ENCODE data around the gene ZAR1L. TPM values are rescaled to one million over a fixed set of nuclear protein-coding genes. Genes with fewer than 3 reads are reported as not detected.

ZAR1L gene
- total and polyA plus RNA-seq, 4 donors = not detected

DNA sequence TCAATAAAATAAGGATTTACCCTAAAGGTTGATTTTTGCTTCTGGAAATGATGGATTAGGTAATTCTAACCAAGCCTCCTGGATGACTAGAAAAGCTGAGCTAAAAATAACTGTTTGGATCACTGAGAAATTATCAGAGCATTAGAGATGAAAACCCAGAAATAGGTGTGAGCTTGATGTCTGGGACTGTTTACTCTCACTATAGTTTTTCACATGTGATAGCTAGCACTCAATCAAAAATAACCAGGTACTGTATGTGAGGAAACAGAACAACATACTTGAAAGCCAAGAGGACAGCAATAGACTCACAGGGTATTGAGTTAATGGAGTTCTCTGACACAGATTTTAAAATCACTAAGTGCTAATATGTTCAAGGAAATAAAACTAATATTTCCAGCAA, 9.5 kb downstream of the ZAR1L start:
- DNase-seq (ENCODE audit: low read depth in 4 of 6, low spot score in 6 of 6) = no peak
- H3K27me3 ChIP-seq (ENCODE audit: control insufficient read depth, insufficient read depth, low read length) = no peaks in the 10 kb centered on the region
- no peaks in the 10 kb centered on the region for H3K9me3 ChIP-seq (ENCODE audit: control insufficient read depth, insufficient read depth, low read length)
- H3K36me3 ChIP-seq (ENCODE audit: control insufficient read depth, insufficient read depth, low read length) = no peaks in the 10 kb centered on the region
- H3K4me3 ChIP-seq (ENCODE audit: low read depth, low read length) = no peak overlapping the region
- no peaks in the 10 kb centered on the region for H3K4me1 ChIP-seq (ENCODE audit: control insufficient read depth, insufficient read depth, low read length)
- H3K27ac ChIP-seq (ENCODE audit: low read depth, low read length) = no peak overlapping the region

DNA sequence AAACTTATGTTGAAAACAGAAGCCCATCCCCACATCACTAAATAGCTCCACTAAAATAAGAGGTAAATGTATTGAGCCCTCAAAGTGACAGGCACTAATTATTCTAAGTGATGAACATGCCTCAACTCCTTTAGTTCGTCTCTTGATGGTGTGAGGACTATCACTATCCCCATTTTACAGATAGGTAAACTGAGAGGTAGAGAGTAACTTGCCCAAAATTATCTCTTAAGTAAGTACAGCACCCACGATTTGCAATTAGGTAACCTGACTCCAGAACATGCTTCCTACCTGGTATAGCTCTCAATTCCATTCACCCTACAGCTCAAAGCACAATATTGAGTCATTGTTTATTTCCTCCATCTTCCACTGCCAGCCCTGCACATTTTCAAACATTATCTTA, 12.7 kb downstream of the ZAR1L start:
- H3K36me3 ChIP-seq (ENCODE audit: control insufficient read depth, insufficient read depth, low read length) = no peaks in the 10 kb centered on the region
- 100% methylated on average over 1 of the region's 2 CpGs for WGBS (ENCODE audit: insufficient coverage)
- no peaks in the 10 kb centered on the region for H3K4me1 ChIP-seq (ENCODE audit: control insufficient read depth, insufficient read depth, low read length)

DNA sequence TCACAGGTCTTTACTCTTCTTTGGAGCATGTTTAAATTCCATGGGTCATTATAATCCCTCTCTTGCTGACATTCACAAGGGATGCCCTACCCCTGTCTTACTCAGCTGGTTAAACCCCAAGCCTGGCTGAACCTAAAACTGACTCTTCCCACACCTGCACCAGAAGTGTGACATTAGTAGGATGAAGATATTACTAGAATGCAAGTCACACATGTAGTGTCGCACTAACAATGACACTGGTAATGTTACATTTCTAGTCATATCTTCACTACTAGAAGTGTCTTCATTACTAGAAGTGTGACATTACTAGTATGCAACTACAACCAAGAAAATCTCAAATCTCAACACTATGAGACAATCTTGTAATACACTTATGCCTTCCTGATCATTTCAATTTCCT, 14.2 kb downstream of the ZAR1L start:
- no peak for DNase-seq (ENCODE audit: low read depth in 4 of 6, low spot score in 6 of 6)
- H3K27ac ChIP-seq (ENCODE audit: low read depth, low read length) = no peak overlapping the region
- H3K9me3 ChIP-seq (ENCODE audit: control insufficient read depth, insufficient read depth, low read length) = no peaks in the 10 kb centered on the region
- no peak overlapping the region for H3K4me3 ChIP-seq (ENCODE audit: low read depth, low read length)
- H3K36me3 ChIP-seq (ENCODE audit: control insufficient read depth, insufficient read depth, low read length) = no peaks in the 10 kb centered on the region
- no CpG with 5 or more reads among the region's 1 CpG for WGBS (ENCODE audit: insufficient coverage)
- H3K4me1 ChIP-seq (ENCODE audit: control insufficient read depth, insufficient read depth, low read length) = no peaks in the 10 kb centered on the region
- no peaks in the 10 kb centered on the region for H3K27me3 ChIP-seq (ENCODE audit: control insufficient read depth, insufficient read depth, low read length)

More for the DNA sequence above, 12.7 kb downstream of the ZAR1L start:
- no peak for DNase-seq (ENCODE audit: low read depth in 4 of 6, low spot score in 6 of 6)
- Histone ChIP-seq H3K27me3 (ENCODE audit: control insufficient read depth, insufficient read depth, low read length) (no peaks in the 10 kb centered on the region), H3K27ac (ENCODE audit: low read depth, low read length) (no peak overlapping the region), H3K9me3 (ENCODE audit: control insufficient read depth, insufficient read depth, low read length) (no peaks in the 10 kb centered on the region), H3K4me3 (ENCODE audit: low read depth, low read length) (no peak overlapping the region)

DNA sequence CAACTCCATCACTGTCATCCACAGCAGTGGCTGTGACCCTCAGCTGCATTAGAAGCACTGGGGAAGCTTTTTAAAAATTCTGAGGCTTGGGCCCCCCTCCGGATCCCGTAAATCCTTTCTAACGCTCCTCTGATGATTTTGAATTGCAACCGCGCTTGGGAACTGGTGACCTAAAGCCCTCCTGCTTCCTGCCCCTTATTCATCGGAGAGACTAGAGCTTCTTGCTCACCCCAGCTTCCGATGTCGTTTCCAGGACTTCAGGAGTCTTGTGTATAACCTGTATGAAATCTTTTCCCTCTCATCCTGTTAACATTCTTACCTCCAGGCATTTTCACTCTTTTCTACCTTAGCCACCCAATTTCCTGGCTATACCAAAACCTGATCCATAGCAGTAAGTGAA, 14.8 kb downstream of the ZAR1L start:
- no peak for DNase-seq (ENCODE audit: low read depth in 4 of 6, low spot score in 6 of 6)
- H3K27ac ChIP-seq (ENCODE audit: low read depth, low read length) = no peak overlapping the region
- no peaks in the 10 kb centered on the region for H3K27me3 ChIP-seq (ENCODE audit: control insufficient read depth, insufficient read depth, low read length)
- no peaks in the 10 kb centered on the region for H3K4me1 ChIP-seq (ENCODE audit: control insufficient read depth, insufficient read depth, low read length)
- WGBS (ENCODE audit: insufficient coverage) = 73% methylated on average over 5 of the region's 8 CpGs
- peaks cover 1% of the 10 kb centered on the region for H3K36me3 ChIP-seq (ENCODE audit: control insufficient read depth, insufficient read depth, low read length)
- no peaks in the 10 kb centered on the region for H3K9me3 ChIP-seq (ENCODE audit: control insufficient read depth, insufficient read depth, low read length)
- H3K4me3 ChIP-seq (ENCODE audit: low read depth, low read length) = no peak overlapping the region

DNA sequence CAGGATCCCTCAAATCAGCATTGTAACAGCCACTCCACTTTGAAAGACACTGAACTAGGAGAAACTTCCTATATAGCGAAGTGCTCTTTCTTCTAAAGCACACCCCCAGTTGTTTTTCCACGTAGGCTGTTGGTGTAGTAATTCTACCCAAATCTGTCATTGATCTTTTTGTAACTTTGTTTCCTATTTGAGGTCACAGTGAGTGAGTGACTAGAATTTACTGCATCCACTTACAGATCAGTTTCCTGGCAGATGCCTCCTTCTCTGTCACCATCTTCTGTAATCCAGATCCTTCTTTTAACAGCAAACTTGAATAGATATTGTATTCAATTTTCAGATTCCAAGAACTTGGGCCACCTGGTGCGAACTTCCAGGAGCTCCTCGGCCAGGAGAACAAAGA, 15.3 kb downstream of the ZAR1L start:
- 70% methylated on average over 2 of the region's 4 CpGs for WGBS (ENCODE audit: insufficient coverage)
- H3K27ac ChIP-seq (ENCODE audit: low read depth, low read length) = no peak overlapping the region
- peaks cover 4% of the 10 kb centered on the region for H3K36me3 ChIP-seq (ENCODE audit: control insufficient read depth, insufficient read depth, low read length)
- no peaks in the 10 kb centered on the region for H3K9me3 ChIP-seq (ENCODE audit: control insufficient read depth, insufficient read depth, low read length)
- DNase-seq (ENCODE audit: low read depth in 4 of 6, low spot score in 6 of 6) = no peak
- no peak overlapping the region for H3K4me3 ChIP-seq (ENCODE audit: low read depth, low read length)
- H3K27me3 ChIP-seq (ENCODE audit: control insufficient read depth, insufficient read depth, low read length) = no peaks in the 10 kb centered on the region
- H3K4me1 ChIP-seq (ENCODE audit: control insufficient read depth, insufficient read depth, low read length) = no peaks in the 10 kb centered on the region

DNA sequence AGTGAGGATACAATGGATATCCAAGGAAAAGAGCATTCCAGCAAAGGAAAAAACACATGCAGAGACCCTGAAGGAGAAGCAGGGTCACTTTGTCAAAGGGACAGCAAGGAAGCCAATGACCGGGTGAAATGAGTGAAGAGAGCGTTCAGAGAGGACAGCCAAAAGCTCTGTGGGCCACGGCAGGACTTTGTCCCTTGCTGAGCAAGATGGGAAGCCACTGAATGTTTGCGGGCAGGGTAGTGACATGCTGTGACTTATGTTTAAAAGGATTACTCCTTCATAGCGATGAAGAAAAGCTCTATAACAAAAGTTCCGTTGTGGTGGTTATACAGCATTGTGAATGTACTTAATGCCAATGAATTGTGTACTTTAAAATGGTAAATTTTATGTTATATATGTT, 16.5 kb downstream of the ZAR1L start:
- H3K4me1 ChIP-seq (ENCODE audit: control insufficient read depth, insufficient read depth, low read length) = no peaks in the 10 kb centered on the region
- no peak for DNase-seq (ENCODE audit: low read depth in 4 of 6, low spot score in 6 of 6)
- WGBS (ENCODE audit: insufficient coverage) = 75% methylated on average over 4 of the region's 6 CpGs

DNA sequence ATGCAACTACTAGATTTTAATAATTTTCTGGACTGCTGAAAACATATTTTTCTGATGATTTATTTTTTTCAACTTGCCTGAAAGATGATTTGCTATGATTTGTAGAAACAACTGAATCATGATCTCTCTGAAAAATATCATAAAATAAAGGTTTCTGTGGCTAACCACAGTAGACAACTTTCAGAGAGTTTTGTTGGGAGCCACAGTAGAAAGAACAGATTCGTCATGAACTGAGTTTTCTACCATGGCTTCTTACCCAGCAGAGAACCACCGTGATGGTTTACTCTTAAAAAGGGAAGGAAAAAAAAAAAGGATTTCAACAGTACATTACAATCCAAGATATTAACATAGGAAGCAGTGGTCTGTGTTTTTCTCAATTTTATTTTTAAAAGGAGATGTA, 18.0 kb downstream of the ZAR1L start:
- H3K9me3 ChIP-seq (ENCODE audit: control insufficient read depth, insufficient read depth, low read length) = no peaks in the 10 kb centered on the region
- no peak overlapping the region for H3K4me3 ChIP-seq (ENCODE audit: low read depth, low read length)
- no peak overlapping the region for H3K27ac ChIP-seq (ENCODE audit: low read depth, low read length)
- DNase-seq (ENCODE audit: low read depth in 4 of 6, low spot score in 6 of 6) = no peak
- peaks cover 6% of the 10 kb centered on the region for H3K36me3 ChIP-seq (ENCODE audit: control insufficient read depth, insufficient read depth, low read length)
- H3K27me3 ChIP-seq (ENCODE audit: control insufficient read depth, insufficient read depth, low read length) = no peaks in the 10 kb centered on the region
- no CpG with 5 or more reads among the region's 2 CpGs for WGBS (ENCODE audit: insufficient coverage)
- H3K4me1 ChIP-seq (ENCODE audit: control insufficient read depth, insufficient read depth, low read length) = no peaks in the 10 kb centered on the region

More for the DNA sequence above, 16.5 kb downstream of the ZAR1L start:
- no peaks in the 10 kb centered on the region for H3K27me3 ChIP-seq (ENCODE audit: control insufficient read depth, insufficient read depth, low read length)
- no peak overlapping the region for H3K27ac ChIP-seq (ENCODE audit: low read depth, low read length)
- no peak overlapping the region for H3K4me3 ChIP-seq (ENCODE audit: low read depth, low read length)
- H3K9me3 ChIP-seq (ENCODE audit: control insufficient read depth, insufficient read depth, low read length) = no peaks in the 10 kb centered on the region
- H3K36me3 ChIP-seq (ENCODE audit: control insufficient read depth, insufficient read depth, low read length) = peaks cover 6% of the 10 kb centered on the region

DNA sequence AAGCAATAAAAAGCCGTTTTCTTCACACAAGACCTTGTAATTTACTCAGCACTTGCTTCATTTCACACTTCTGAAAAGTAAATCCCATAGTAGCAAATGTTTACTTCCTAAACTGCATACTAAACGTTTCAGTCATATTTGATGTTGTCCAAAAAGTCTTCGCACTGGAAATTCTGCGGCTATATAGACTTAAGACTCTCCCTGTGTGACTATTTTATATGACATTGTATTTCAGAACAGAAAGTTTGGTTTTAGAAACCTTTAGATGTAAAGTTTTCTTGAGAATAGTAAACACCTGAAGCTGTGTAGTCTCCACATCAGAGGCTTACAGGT, 29.6 kb downstream of the ZAR1L start:
- DNase-seq (ENCODE audit: low read depth in 4 of 6, low spot score in 6 of 6) = no peak
- Histone ChIP-seq H3K36me3 (ENCODE audit: control insufficient read depth, insufficient read depth, low read length) (peaks cover 11% of the 10 kb centered on the region), H3K9me3 (ENCODE audit: control insufficient read depth, insufficient read depth, low read length) (no peaks in the 10 kb centered on the region), H3K4me1 (ENCODE audit: control insufficient read depth, insufficient read depth, low read length) (no peaks in the 10 kb centered on the region), H3K27me3 (ENCODE audit: control insufficient read depth, insufficient read depth, low read length) (no peaks in the 10 kb centered on the region), H3K4me3 (ENCODE audit: low read depth, low read length) (no peak overlapping the region), H3K27ac (ENCODE audit: low read depth, low read length) (peak overlapping the region; percentile 67)
- WGBS (ENCODE audit: insufficient coverage) = 0% methylated on average over 1 of the region's 4 CpGs

DNA sequence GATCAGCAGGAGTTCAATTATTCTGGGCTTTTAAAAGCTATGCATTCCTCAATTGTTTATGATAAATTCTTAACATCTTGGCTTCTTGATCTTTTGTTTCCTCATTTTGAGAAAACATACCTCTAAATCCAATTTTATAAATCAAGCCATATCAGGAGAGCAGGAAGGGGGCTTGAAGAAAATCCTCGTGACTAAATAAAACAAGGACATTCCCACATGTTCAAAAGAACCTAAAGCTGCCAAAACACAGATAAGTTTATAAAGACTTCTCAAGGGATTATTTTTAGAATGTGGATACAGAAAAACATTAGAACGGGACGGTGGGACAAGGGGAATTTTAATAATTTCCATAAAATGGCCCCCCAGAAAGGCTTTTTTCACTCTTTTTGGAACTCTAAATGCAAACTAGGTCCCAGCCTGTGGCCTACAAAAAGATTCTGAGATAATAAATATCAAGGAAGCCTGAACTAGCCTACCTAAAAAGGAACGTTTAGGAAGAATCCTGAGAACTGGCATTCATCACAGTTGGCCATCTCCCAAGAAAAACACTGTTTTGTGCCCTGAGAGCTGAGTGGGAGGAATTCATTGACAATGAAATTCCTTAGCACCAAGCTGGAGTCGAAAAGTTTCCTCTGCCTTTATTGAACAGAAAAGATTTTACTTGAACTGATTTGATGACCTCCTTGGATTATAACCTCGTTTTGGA, 30.1 kb downstream of the ZAR1L start:
- Histone ChIP-seq H3K4me1 (ENCODE audit: control insufficient read depth, insufficient read depth, low read length) (no peaks in the 10 kb centered on the region), H3K27me3 (ENCODE audit: control insufficient read depth, insufficient read depth, low read length) (no peaks in the 10 kb centered on the region), H3K9me3 (ENCODE audit: control insufficient read depth, insufficient read depth, low read length) (no peaks in the 10 kb centered on the region), H3K27ac (ENCODE audit: low read depth, low read length) (peak overlapping the region; percentile 67), H3K4me3 (ENCODE audit: low read depth, low read length) (no peak overlapping the region), H3K36me3 (ENCODE audit: control insufficient read depth, insufficient read depth, low read length) (peaks cover 10% of the 10 kb centered on the region)
- peak in 5 of 6 donors; percentile 35 to 80 (median 51) for DNase-seq (ENCODE audit: low read depth in 4 of 6, low spot score in 6 of 6)
- WGBS (ENCODE audit: insufficient coverage) = 13% methylated on average over 1 of the region's 6 CpGs

DNA sequence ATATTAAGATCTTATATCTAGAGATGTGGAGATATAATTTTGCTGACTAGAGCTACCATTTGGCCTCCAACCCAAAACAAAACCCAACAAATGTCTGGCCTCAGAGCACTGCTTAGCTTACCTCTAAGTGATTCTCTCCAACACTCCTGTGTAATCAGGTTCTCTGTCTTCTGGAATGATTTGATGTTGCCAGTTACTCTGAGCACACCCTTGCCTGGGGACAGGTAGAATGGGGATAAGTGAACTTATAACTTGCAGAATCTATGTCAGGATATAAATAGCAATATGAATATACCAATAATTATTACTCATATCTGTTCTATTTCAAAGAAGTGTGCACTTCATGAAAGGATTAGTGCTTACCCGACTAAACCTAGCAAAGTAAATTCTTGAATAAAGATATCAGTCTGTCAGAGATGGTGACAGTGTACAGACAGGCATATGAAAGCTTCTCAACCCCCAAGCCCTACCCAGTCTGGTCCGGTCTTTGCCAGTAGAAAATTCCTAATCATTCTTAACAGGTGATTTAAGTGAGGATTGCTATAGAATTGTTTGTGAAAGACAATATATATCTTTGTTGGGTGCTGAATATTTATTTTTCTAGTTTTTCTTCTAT, 33.0 kb downstream of the ZAR1L start:
- no CpG with 5 or more reads among the region's 2 CpGs for whole genome bisulfite sequencing (ENCODE audit: insufficient coverage)
- no peaks in the 10 kb centered on the region for H3K9me3 ChIP-seq (ENCODE audit: control insufficient read depth, insufficient read depth, low read length)
- H3K27ac ChIP-seq (ENCODE audit: low read depth, low read length) = no peak overlapping the region
- no peak for DNase-seq (ENCODE audit: low read depth in 4 of 6, low spot score in 6 of 6)
- H3K4me1 ChIP-seq (ENCODE audit: control insufficient read depth, insufficient read depth, low read length) = no peaks in the 10 kb centered on the region
- peaks cover 18% of the 10 kb centered on the region for H3K36me3 ChIP-seq (ENCODE audit: control insufficient read depth, insufficient read depth, low read length)
- H3K27me3 ChIP-seq (ENCODE audit: control insufficient read depth, insufficient read depth, low read length) = no peaks in the 10 kb centered on the region
- H3K4me3 ChIP-seq (ENCODE audit: low read depth, low read length) = no peak overlapping the region

All from spinal cord (tissue), 10 donors.